Ishikawa (cell line): Measurements from ENCODE around the gene CENPVL2.

Experiments
- CEBPB ChIP-seq: IDR thresholded peaks from 2 replicates; pipeline ENCODE4 v1.6.1; 2012
- EP300 ChIP-seq: IDR thresholded peaks from 2 replicates; pipeline ENCODE4 v1.6.1; 2012; ENCODE audit warnings: borderline replicate concordance
- NFIC ChIP-seq: IDR thresholded peaks from 2 replicates; pipeline ENCODE4 v1.6.1; 2012
- TAF1 ChIP-seq: IDR thresholded peaks from 2 replicates; pipeline ENCODE4 v1.6.1; 2012; ENCODE audit warnings: low read depth, mild to moderate bottlenecking
- YY1 ChIP-seq: IDR thresholded peaks from 2 replicates; pipeline ENCODE4 v1.6.1; 2012; ENCODE audit warnings: low read depth
- ZBTB7A ChIP-seq: IDR thresholded peaks from 2 replicates; pipeline ENCODE4 v1.6.1; 2012; ENCODE audit warnings: low read depth
- TF ChIP-seq, protein P1 (sequence below): IDR thresholded peaks from 2 replicates; pipeline ENCODE4 v1.6.1; 2012; ENCODE audit warnings: low read depth, mild to moderate bottlenecking

GRCh38 chrX:51694254-51694653 lies 11.6 kb upstream of the CENPVL2 start:
- TF ChIP-seq, protein P1, sequence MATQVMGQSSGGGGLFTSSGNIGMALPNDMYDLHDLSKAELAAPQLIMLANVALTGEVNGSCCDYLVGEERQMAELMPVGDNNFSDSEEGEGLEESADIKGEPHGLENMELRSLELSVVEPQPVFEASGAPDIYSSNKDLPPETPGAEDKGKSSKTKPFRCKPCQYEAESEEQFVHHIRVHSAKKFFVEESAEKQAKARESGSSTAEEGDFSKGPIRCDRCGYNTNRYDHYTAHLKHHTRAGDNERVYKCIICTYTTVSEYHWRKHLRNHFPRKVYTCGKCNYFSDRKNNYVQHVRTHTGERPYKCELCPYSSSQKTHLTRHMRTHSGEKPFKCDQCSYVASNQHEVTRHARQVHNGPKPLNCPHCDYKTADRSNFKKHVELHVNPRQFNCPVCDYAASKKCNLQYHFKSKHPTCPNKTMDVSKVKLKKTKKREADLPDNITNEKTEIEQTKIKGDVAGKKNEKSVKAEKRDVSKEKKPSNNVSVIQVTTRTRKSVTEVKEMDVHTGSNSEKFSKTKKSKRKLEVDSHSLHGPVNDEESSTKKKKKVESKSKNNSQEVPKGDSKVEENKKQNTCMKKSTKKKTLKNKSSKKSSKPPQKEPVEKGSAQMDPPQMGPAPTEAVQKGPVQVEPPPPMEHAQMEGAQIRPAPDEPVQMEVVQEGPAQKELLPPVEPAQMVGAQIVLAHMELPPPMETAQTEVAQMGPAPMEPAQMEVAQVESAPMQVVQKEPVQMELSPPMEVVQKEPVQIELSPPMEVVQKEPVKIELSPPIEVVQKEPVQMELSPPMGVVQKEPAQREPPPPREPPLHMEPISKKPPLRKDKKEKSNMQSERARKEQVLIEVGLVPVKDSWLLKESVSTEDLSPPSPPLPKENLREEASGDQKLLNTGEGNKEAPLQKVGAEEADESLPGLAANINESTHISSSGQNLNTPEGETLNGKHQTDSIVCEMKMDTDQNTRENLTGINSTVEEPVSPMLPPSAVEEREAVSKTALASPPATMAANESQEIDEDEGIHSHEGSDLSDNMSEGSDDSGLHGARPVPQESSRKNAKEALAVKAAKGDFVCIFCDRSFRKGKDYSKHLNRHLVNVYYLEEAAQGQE = no peak
- TF ChIP-seq NFIC = no peak
- no peak for TF ChIP-seq TAF1
- no peak for TF ChIP-seq EP300
- no peak for TF ChIP-seq YY1
- TF ChIP-seq CEBPB = no peak
- TF ChIP-seq ZBTB7A = no peak
